Mammary epithelial cell (primary cell): Measurements from ENCODE around the gene TMC5.

Source experiments
- EZH2 ChIP-seq: IDR thresholded peaks from 2 replicates; pipeline ENCODE4 v1.6.1; 2012; ENCODE audit warnings: low read length, inconsistent platforms, borderline replicate concordance
- TF ChIP-seq, protein P1 (sequence below), 2 donors: IDR thresholded peaks in 1 of 2; conservative IDR thresholded peaks in 1 of 2; 2 replicates each; pipeline ENCODE4 v1.5.1; 2011 to 2012; ENCODE audit warnings: inconsistent platforms in 2 of 2, low read length in 2 of 2, mild to moderate bottlenecking in 2 of 2, control low read depth in 1 of 2, low read depth in 1 of 2; ENCODE audit not compliant: insufficient read depth in 1 of 2; ENCODE audit errors: extremely low read depth in 1 of 2

DNA sequence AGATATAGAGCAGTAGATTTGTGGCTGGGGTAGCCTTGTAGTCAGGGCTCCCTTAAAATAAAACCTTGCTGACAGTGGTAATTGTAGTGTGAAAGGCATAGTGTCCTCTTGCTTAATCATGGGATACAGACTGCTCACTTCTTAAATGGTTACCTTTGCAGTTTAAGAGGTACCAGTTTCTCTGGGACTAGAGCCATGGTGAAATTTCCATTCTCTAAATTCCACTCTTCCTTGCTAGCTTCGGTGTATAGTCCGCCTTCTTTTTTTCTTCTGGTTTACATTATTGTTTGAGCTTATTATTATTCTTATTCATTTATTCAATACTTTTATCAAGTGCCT, 107.7 kb downstream of the TMC5 start:
- TF ChIP-seq, protein P1, sequence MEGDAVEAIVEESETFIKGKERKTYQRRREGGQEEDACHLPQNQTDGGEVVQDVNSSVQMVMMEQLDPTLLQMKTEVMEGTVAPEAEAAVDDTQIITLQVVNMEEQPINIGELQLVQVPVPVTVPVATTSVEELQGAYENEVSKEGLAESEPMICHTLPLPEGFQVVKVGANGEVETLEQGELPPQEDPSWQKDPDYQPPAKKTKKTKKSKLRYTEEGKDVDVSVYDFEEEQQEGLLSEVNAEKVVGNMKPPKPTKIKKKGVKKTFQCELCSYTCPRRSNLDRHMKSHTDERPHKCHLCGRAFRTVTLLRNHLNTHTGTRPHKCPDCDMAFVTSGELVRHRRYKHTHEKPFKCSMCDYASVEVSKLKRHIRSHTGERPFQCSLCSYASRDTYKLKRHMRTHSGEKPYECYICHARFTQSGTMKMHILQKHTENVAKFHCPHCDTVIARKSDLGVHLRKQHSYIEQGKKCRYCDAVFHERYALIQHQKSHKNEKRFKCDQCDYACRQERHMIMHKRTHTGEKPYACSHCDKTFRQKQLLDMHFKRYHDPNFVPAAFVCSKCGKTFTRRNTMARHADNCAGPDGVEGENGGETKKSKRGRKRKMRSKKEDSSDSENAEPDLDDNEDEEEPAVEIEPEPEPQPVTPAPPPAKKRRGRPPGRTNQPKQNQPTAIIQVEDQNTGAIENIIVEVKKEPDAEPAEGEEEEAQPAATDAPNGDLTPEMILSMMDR (conservative IDR thresholded peaks at IDR 0.05 in 1 of 2, IDR thresholded peaks at IDR 0.05 in 1 of 2; ENCODE audit: extremely low read depth in 1 of 2, insufficient read depth in 1 of 2, low read depth in 1 of 2, low read length in 2 of 2), result no peak
- no peak for TF ChIP-seq EZH2
